ENCODE results near the gene ATM.
"Not testable (repeated sequence)": the region's sequence is repeated elsewhere in the genome, so short reads cannot be mapped to it uniquely, and the experiment has no call there.

The ATM gene

GRCh38 chr11:108220721-108221336 is 2.0 kb upstream of the ATM start:
- no peak for DNase-seq (ENCODE audit: low read depth, low spot score)

GRCh38 chr11:108221371-108221770 is 1.5 kb upstream of the ATM start:
- no peak for DNase-seq (ENCODE audit: low read depth, low spot score)

- DNase-seq (ENCODE audit: low read depth, low spot score) = no peak
Observed at GRCh38 chr11:108221911-108222573, 825 bp upstream of the ATM start.

- peak; percentile 20 for DNase-seq (ENCODE audit: low read depth, low spot score)
Observed at GRCh38 chr11:108223348-108224149, 682 bp downstream of the ATM start.

- no peak for DNase-seq (ENCODE audit: low read depth, low spot score)
Observed at GRCh38 chr11:108224366-108224765, 1.5 kb downstream of the ATM start.

GRCh38 chr11:108224911-108225786 is 2.3 kb downstream of the ATM start:
- DNase-seq (ENCODE audit: low read depth, low spot score) = no peak

GRCh38 chr11:108226036-108226435 is 3.2 kb downstream of the ATM start:
- no peak for DNase-seq (ENCODE audit: low read depth, low spot score)

GRCh38 chr11:108228251-108228650 is 5.4 kb downstream of the ATM start:
- no peak for DNase-seq (ENCODE audit: low read depth, low spot score)

GRCh38 chr11:108233277-108233945 is 10.5 kb downstream of the ATM start:
- DNase-seq (ENCODE audit: low read depth, low spot score) = no peak

GRCh38 chr11:108235192-108235591 is 12.3 kb downstream of the ATM start:
- DNase-seq (ENCODE audit: low read depth, low spot score) = no peak

- no peak for DNase-seq (ENCODE audit: low read depth, low spot score)
Observed at GRCh38 chr11:108235633-108236032, 12.8 kb downstream of the ATM start.

GRCh38 chr11:108237058-108237481 is 14.2 kb downstream of the ATM start:
- no peak for DNase-seq (ENCODE audit: low read depth, low spot score)

GRCh38 chr11:108239076-108239475 is 16.2 kb downstream of the ATM start:
- no peak for DNase-seq (ENCODE audit: low read depth, low spot score)

- DNase-seq (ENCODE audit: low read depth, low spot score) = no peak
Observed at GRCh38 chr11:108241330-108242037, 18.6 kb downstream of the ATM start.

- no peak for DNase-seq (ENCODE audit: low read depth, low spot score)
Observed at GRCh38 chr11:108242422-108242821, 19.6 kb downstream of the ATM start.

GRCh38 chr11:108246308-108246707 is 23.4 kb downstream of the ATM start:
- no peak for DNase-seq (ENCODE audit: low read depth, low spot score)

GRCh38 chr11:108246885-108247284 is 24.0 kb downstream of the ATM start:
- DNase-seq (ENCODE audit: low read depth, low spot score) = no peak

- DNase-seq (ENCODE audit: low read depth, low spot score) = no peak
Observed at GRCh38 chr11:108253176-108253575, 30.3 kb downstream of the ATM start.

GRCh38 chr11:108269583-108269982 is 46.7 kb downstream of the ATM start:
- DNase-seq (ENCODE audit: low read depth, low spot score) = no peak

GRCh38 chr11:108276985-108277616 is 54.2 kb downstream of the ATM start:
- DNase-seq (ENCODE audit: low read depth, low spot score) = not testable (repeated sequence)
